NCI-H1694 (cell line): Measurements from ENCODE around the gene RASEF.
"Not testable (repeated sequence)": the region's sequence is repeated elsewhere in the genome, so short reads cannot be mapped to it uniquely, and the experiment has no call there.

Experiments used
- DNase-seq: peaks from one replicate; lab custom pipeline; 2025; lab: John Stamatoyannopoulos, UW

RASEF gene

GRCh38 chr9:82969291-82969690 lies 93.7 kb downstream of the RASEF start:
- no peak for DNase-seq

- DNase-seq = no peak
Measured at GRCh38 chr9:82968816-82969215, 94.1 kb downstream of the RASEF start.

GRCh38 chr9:82968388-82968787 lies 94.6 kb downstream of the RASEF start:
- DNase-seq = no peak

- peak; percentile 73 for DNase-seq
Measured at GRCh38 chr9:82961504-82962125, 101.3 kb downstream of the RASEF start.

GRCh38 chr9:82957529-82958379 lies 105.2 kb downstream of the RASEF start:
- peak; percentile 62 for DNase-seq

GRCh38 chr9:82949203-82949602 lies 113.7 kb downstream of the RASEF start:
- no peak for DNase-seq

GRCh38 chr9:82940376-82940775 lies 122.6 kb downstream of the RASEF start:
- no peak for DNase-seq

- DNase-seq = no peak
Measured at GRCh38 chr9:82939451-82939850, 123.5 kb downstream of the RASEF start.

GRCh38 chr9:82938426-82939218 lies 124.3 kb downstream of the RASEF start:
- no peak for DNase-seq

- DNase-seq = not testable (repeated sequence)
Measured at GRCh38 chr9:82936561-82936960, 126.4 kb downstream of the RASEF start.

GRCh38 chr9:82934949-82935348 lies 128.0 kb downstream of the RASEF start:
- no peak for DNase-seq

GRCh38 chr9:82934025-82934424 lies 128.9 kb downstream of the RASEF start:
- not testable (repeated sequence) for DNase-seq

GRCh38 chr9:82930116-82930515 lies 132.8 kb downstream of the RASEF start:
- no peak for DNase-seq
